ENCODE data around the gene DBF4B.
"Not testable (repeated sequence)": the region's sequence is repeated elsewhere in the genome, so short reads cannot be mapped to it uniquely, and the experiment has no call there.

DBF4B gene

GRCh38 chr17:44688675-44689476, 19.6 kb upstream of the DBF4B start:
- Histone ChIP-seq H3K27ac (ENCODE audit: low read length) (peak overlapping the region; percentile 35), H3K27me3 (ENCODE audit: insufficient read depth, low read length) (no peaks in the 10 kb centered on the region), H3K36me3 (ENCODE audit: insufficient read depth, low read depth, low read length) (peaks cover 12% of the 10 kb centered on the region), H3K9me3 (ENCODE audit: insufficient read depth, low read depth, low read length) (no peaks in the 10 kb centered on the region), H3K9ac (ENCODE audit: low read depth, low read length) (peak overlapping the region; percentile 94), H3K4me3 (ENCODE audit: low read length) (peak overlapping the region; percentile 91), H3K4me1 (ENCODE audit: insufficient read depth, low read length) (peaks cover 5% of the 10 kb centered on the region; the same call in 1 of the 2 replicates)

DNA sequence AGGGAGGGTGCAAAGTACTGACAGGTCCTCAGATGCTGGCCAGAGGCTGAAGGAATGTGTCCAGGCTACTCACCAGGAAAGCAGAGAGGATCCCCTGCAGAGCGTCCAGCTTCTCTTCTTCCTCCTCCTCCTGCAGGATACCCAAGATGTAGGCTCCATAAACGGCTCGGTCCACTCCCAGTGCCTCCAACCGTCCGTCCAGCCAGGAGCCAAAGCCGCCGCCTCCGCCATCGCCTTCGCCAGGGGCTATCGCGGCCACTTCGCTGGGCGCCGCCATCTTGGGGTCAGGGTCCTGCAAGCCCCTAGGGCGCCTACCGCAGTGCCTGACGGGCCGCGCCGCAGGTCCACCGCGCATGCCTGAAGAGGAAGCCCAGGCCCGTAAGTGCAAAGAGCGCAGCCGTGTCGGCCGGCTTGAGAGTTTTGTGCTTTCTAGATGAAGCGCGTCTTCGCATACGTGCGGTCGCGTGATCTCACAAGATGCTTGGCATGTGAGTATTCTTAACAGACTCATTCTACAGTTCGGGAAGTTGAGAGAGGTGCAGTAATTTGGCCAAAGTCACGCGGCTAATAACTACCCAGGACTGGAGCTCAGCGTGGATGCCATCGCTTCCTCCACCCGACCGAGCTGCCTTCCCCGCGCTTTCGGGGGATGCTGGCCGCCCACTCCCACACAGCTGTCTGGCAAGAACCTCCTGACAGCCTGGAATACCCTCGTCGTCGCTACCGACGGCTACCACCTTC, 18.8 kb upstream of the DBF4B start, which contains the start of gene CCDC43:
CCDC43 (minus strand) TSS at position 300 of the 741 bp plus-strand sequence; CDS start at position 277, 23 bp downstream.
- H3K27me3 ChIP-seq (ENCODE audit: insufficient read depth, low read length), result no peaks in the 10 kb centered on the region
- H3K4me3 ChIP-seq (ENCODE audit: low read length), result peak within 1 kb of the TSS; percentile 91
- peak within 1 kb of the TSS; percentile 35 for H3K27ac ChIP-seq (ENCODE audit: low read length)
- no peaks in the 10 kb centered on the region for H3K9me3 ChIP-seq (ENCODE audit: insufficient read depth, low read depth, low read length)
- H3K9ac ChIP-seq (ENCODE audit: low read depth, low read length), result peak within 1 kb of the TSS; percentile 94
- H3K4me1 ChIP-seq (ENCODE audit: insufficient read depth, low read length), result peaks cover 5% of the 10 kb centered on the region; the same call in 1 of the 2 replicates
- H3K36me3 ChIP-seq (ENCODE audit: insufficient read depth, low read depth, low read length), result peaks cover 10% of the 10 kb centered on the region

DNA sequence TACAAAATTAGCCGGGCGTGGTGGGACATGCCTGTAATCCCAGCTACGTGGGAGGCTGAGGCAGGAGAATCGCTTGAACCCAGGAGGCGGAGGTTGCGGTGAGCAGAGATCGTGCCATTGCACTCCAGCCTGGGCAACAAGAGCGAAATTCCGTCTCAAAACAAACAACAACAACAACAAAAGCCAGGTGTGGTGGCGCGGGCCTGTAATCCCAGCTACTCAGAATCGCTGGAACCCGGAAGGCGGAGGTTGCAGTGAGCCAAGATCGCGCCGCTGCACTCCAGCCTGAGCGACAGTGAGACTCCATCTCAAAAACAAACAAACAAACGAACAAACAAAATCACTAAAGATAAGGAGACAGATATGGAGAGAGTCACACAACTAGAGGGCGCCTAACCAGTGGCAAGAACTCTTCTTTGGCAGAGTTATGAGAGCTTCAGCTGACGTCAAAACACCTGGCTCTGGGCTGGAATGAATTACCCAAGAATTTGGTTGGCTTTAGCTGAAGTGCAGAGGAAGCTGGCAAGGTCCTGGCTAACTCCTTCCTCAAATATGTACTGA, 17.6 kb upstream of the DBF4B start:
- H3K4me3 ChIP-seq (ENCODE audit: low read length); H3K9ac ChIP-seq (ENCODE audit: low read depth, low read length); H3K27me3 ChIP-seq (ENCODE audit: insufficient read depth, low read length); H3K4me1 ChIP-seq (ENCODE audit: insufficient read depth, low read length); H3K27ac ChIP-seq (ENCODE audit: low read length); H3K36me3 ChIP-seq (ENCODE audit: insufficient read depth, low read depth, low read length); H3K9me3 ChIP-seq (ENCODE audit: insufficient read depth, low read depth, low read length): not testable (repeated sequence)

DNA sequence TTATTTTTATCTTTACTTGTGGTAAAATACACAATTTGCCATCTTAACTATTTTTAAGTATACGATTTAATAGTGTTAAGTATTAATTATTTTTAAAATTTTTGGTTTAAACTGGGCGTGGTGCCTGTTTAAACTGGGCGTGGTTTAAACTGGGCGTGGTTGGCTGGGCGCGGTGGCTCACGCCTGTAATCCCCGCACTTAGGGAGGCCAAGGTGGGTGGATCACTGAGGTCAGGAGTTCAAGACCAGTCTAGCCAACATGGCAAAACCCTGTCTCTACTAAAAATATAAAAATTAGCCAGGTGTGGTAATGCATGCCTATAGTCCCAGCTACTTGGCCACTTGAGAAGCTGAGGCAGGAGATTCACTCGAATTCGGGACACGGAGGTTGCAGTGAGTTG, 14.9 kb upstream of the DBF4B start:
- H3K4me3 ChIP-seq (ENCODE audit: low read length), result no peak overlapping the region
- no peak overlapping the region for H3K9ac ChIP-seq (ENCODE audit: low read depth, low read length)
- no peaks in the 10 kb centered on the region for H3K27me3 ChIP-seq (ENCODE audit: insufficient read depth, low read length)
- no peak overlapping the region for H3K27ac ChIP-seq (ENCODE audit: low read length)
- no peaks in the 10 kb centered on the region for H3K36me3 ChIP-seq (ENCODE audit: insufficient read depth, low read depth, low read length)
- H3K9me3 ChIP-seq (ENCODE audit: insufficient read depth, low read depth, low read length), result no peaks in the 10 kb centered on the region
- H3K4me1 ChIP-seq (ENCODE audit: insufficient read depth, low read length), result peaks cover under 1% of the 10 kb centered on the region; the same call in 1 of the 2 replicates

GRCh38 chr17:44700288-44700687, 8.2 kb upstream of the DBF4B start:
- not testable (repeated sequence) for H3K4me3 ChIP-seq (ENCODE audit: low read length); H3K4me1 ChIP-seq (ENCODE audit: insufficient read depth, low read length); H3K27me3 ChIP-seq (ENCODE audit: insufficient read depth, low read length); H3K36me3 ChIP-seq (ENCODE audit: insufficient read depth, low read depth, low read length); H3K9ac ChIP-seq (ENCODE audit: low read depth, low read length); H3K27ac ChIP-seq (ENCODE audit: low read length); H3K9me3 ChIP-seq (ENCODE audit: insufficient read depth, low read depth, low read length)

DNA sequence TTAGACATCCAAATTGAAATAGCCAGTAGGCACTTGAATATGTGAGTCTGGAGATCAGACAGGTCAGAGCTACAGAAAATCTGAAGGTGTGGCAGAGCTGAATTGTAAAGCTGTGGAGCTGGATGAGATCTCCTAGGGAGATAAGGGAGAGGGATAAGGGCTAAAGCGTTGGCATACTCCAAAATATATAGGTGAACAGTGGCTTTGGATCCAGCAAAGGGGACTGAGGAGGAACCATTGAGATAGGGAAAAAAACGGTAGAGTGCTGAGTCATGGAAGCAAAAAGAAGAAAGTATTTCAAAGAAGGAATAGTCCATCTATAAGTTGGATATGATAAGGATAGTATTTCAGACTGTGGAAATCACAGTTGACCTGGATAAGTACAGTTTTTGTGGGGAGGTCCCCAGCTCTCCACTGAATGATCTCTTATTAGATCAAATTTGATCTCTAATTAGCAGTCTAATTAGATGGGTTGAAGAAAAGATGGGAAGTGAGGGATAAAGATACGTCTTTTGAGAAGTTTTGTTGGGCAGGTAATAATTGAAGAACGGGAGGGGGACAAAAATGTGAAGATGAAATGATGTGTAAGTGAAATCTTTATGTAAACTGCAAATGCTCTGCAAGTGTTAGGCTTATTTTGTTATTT, 587 bp upstream of the DBF4B start:
- Histone ChIP-seq H3K27ac (ENCODE audit: low read length) (no peak overlapping the region), H3K4me1 (ENCODE audit: insufficient read depth, low read length) (peaks cover 3% of the 10 kb centered on the region; the same call in 1 of the 2 replicates), H3K36me3 (ENCODE audit: insufficient read depth, low read depth, low read length) (no peaks in the 10 kb centered on the region), H3K9me3 (ENCODE audit: insufficient read depth, low read depth, low read length) (no peaks in the 10 kb centered on the region), H3K9ac (ENCODE audit: low read depth, low read length) (peak overlapping the region; percentile 87; the same call in 1 of the 2 replicates), H3K4me3 (ENCODE audit: low read length) (peak overlapping the region; percentile 85), H3K27me3 (ENCODE audit: insufficient read depth, low read length) (peaks cover 5% of the 10 kb centered on the region; the same call in 1 of the 2 replicates)

- H3K4me1 ChIP-seq (ENCODE audit: insufficient read depth, low read length), result no peaks in the 10 kb centered on the region
- no peak overlapping the region for H3K27ac ChIP-seq (ENCODE audit: low read length)
- no peaks in the 10 kb centered on the region for H3K9me3 ChIP-seq (ENCODE audit: insufficient read depth, low read depth, low read length)
- H3K27me3 ChIP-seq (ENCODE audit: insufficient read depth, low read length), result no peaks in the 10 kb centered on the region
- H3K9ac ChIP-seq (ENCODE audit: low read depth, low read length), result no peak overlapping the region
- H3K4me3 ChIP-seq (ENCODE audit: low read length), result no peak overlapping the region
- peaks cover 46% of the 10 kb centered on the region for H3K36me3 ChIP-seq (ENCODE audit: insufficient read depth, low read depth, low read length)
Measured at GRCh38 chr17:44719444-44719843, 11.0 kb downstream of the DBF4B start.

DNA sequence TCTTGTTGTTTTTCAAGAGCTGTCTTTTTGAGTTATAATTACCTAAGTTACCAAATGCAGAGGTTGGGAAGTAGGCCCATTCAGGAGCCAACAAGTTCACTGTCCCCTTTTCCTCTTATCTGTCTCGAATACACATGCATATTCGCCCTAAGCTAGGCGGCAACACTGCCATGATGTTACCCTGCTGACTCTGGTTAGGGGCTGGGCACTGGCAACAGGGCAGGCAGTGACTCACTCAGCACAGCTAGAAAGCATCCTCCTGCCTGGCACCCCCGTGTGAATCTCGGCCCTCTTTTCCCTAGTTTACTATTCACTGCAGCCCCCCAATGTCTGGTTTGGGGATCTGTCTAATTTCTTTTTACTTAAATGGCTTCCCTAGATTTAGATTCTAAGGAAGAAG, 13.8 kb downstream of the DBF4B start:
- H3K4me3 ChIP-seq (ENCODE audit: low read length), result no peak overlapping the region
- no peak overlapping the region for H3K27ac ChIP-seq (ENCODE audit: low read length)
- H3K9me3 ChIP-seq (ENCODE audit: insufficient read depth, low read depth, low read length), result no peaks in the 10 kb centered on the region
- no peaks in the 10 kb centered on the region for H3K4me1 ChIP-seq (ENCODE audit: insufficient read depth, low read length)
- H3K36me3 ChIP-seq (ENCODE audit: insufficient read depth, low read depth, low read length), result peaks cover 51% of the 10 kb centered on the region
- H3K27me3 ChIP-seq (ENCODE audit: insufficient read depth, low read length), result no peaks in the 10 kb centered on the region
- H3K9ac ChIP-seq (ENCODE audit: low read depth, low read length), result no peak overlapping the region

- not testable (repeated sequence) for H3K27me3 ChIP-seq (ENCODE audit: insufficient read depth, low read length); H3K9me3 ChIP-seq (ENCODE audit: insufficient read depth, low read depth, low read length); H3K4me3 ChIP-seq (ENCODE audit: low read length); H3K4me1 ChIP-seq (ENCODE audit: insufficient read depth, low read length); H3K27ac ChIP-seq (ENCODE audit: low read length); H3K9ac ChIP-seq (ENCODE audit: low read depth, low read length)
- H3K36me3 ChIP-seq (ENCODE audit: insufficient read depth, low read depth, low read length), result peaks cover 63% of the 10 kb centered on the region
Measured at GRCh38 chr17:44726121-44726520, 17.7 kb downstream of the DBF4B start.

- H3K36me3 ChIP-seq (ENCODE audit: insufficient read depth, low read depth, low read length), result peaks cover 66% of the 10 kb centered on the region
- no peak overlapping the region for H3K27ac ChIP-seq (ENCODE audit: low read length)
- H3K4me1 ChIP-seq (ENCODE audit: insufficient read depth, low read length), result 0 out of 2 replicates have a peak, but pooled peaks cover 2% of the 10 kb centered on the region
- H3K9me3 ChIP-seq (ENCODE audit: insufficient read depth, low read depth, low read length), result no peaks in the 10 kb centered on the region
- H3K27me3 ChIP-seq (ENCODE audit: insufficient read depth, low read length), result no peaks in the 10 kb centered on the region
- no peak overlapping the region for H3K9ac ChIP-seq (ENCODE audit: low read depth, low read length)
- H3K4me3 ChIP-seq (ENCODE audit: low read length), result no peak overlapping the region
Measured at GRCh38 chr17:44733753-44734152, 25.3 kb downstream of the DBF4B start.

- Histone ChIP-seq H3K9me3 (ENCODE audit: insufficient read depth, low read depth, low read length) (no peaks in the 10 kb centered on the region), H3K36me3 (ENCODE audit: insufficient read depth, low read depth, low read length) (peaks cover 70% of the 10 kb centered on the region), H3K27me3 (ENCODE audit: insufficient read depth, low read length) (no peaks in the 10 kb centered on the region), H3K9ac (ENCODE audit: low read depth, low read length) (no peak overlapping the region), H3K4me1 (ENCODE audit: insufficient read depth, low read length) (0 out of 2 replicates have a peak, but pooled peaks cover 2% of the 10 kb centered on the region), H3K4me3 (ENCODE audit: low read length) (no peak overlapping the region), H3K27ac (ENCODE audit: low read length) (no peak overlapping the region)
Measured at GRCh38 chr17:44734272-44734671, 25.8 kb downstream of the DBF4B start.

Measured in iPS-20b (cell line).